GM19455 (cell line): ENCODE results near the gene SPTAN1.
A peak's percentile ranks its signal among the peaks of the same experiment; 100 is the strongest.
"Not testable (repeated sequence)": the region's sequence is repeated elsewhere in the genome, so short reads cannot be mapped to it uniquely, and the experiment has no call there.

Experiments
- ATAC-seq: cut with Tn5 transposase; IDR thresholded peaks from one replicate; pipeline ENCODE4 v1.9.1; 2021; ENCODE audit not compliant: unreplicated experiment

Gene SPTAN1

DNA sequence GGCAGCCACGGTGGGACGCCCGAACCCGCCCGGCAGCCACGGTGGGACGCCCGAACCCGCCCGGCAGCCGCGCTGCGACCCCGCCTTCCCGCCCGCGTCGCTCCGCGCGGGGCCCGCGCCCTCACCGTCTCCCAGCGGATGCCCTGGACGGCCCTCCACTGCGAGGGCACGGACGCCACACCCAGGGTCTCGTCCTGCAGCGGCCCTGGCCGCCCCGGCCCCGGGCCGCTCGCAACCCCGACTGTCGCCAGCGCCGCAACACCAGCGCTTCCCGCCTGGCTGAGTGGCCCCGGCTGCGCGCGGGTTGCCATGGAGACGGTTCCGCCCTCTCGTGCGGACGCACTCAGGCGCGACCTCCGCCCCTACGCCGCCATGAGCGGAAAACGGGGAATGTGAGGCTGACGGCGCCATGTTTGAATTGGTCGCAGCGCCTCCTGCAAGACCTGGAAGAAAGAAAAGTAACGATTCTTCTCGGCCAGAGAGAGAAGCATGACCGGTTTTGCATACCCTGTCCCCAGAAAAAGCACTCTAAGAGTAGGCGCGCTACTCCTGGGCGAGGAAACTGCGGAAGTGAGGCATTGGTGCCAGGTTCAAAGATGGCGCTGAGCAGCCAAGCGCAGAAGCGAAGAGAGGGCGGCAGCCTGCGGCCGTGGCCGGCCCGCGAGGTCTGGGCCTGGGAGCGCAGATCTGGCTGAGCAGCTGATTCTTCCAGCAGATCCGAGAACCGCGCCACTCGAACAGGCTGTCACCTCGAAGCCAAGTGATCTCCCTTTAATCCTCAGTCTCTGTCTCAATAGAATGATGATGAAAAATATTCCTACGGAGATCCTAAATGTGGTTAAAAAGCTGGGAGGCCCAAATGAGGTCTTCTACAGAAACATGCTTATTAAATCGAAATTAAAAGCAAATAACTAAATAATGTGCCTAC, 104.3 kb downstream of the SPTAN1 start, which contains the start of gene DYNC2I2:
TSS of gene DYNC2I2 (minus strand) at position 432 of the 928 bp plus-strand sequence. CDS start at position 311, 121 bp downstream.
- ATAC-seq, result peak; percentile 56

DNA sequence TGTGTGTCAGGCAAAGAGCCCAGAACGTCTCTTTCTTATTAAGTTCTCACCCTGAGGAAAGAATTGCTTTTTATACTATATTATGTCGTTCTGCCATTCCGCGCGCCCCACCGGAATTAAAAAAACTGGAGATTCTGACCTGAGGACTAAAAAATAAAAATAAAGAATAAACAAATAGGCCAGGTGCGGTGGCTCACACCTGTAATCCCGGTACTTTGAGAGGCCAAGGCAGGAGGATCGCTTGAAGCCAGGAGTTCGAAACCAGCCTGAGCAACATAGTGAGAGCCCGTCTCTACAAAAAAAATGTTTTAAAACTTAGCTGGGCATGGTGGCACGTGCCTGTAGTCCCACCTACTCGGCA, 104.9 kb downstream of the SPTAN1 start:
- no peak for ATAC-seq

DNA sequence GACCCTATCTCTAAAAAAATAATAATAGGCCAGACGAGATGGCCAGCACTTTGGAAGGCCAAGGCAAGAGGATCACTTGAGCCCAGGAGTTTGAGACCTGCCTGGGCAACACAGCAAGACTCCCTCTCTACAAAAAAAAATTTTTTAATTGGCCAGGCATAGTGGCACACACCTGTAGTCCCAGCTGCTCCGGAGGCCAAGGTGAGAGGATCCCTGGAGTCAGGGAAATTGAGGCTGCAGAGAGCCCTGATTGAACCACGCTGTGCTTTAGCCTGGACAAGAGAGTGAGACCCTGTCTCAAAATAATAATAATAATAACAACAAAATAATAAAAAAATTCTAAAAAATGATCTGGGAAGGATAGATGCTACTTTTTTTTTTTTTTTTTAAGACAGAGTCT, 105.4 kb downstream of the SPTAN1 start:
- no peak for ATAC-seq

DNA sequence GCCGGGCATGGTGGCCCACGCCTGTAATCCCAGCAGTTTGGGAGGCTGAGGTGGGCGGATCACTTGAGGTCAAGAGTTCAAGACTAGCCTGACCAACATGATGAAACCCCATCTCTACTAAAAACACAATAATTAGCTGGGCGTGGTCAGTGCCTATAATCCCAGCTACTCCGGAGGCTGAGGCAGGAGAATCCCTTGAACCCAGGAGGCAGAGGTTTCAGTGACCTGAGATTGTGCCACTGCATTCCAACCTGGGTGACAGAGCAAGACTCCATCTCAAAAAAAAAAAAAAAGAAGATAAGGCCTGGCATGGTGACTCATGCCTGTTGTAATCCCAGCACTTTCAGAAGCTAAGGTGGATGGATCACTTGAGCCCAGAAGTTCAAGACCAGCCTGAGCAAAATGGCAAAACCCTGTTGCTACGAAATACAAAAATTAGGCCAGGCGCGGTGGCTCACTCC, 114.1 kb downstream of the SPTAN1 start:
- ATAC-seq, result not testable (repeated sequence)

DNA sequence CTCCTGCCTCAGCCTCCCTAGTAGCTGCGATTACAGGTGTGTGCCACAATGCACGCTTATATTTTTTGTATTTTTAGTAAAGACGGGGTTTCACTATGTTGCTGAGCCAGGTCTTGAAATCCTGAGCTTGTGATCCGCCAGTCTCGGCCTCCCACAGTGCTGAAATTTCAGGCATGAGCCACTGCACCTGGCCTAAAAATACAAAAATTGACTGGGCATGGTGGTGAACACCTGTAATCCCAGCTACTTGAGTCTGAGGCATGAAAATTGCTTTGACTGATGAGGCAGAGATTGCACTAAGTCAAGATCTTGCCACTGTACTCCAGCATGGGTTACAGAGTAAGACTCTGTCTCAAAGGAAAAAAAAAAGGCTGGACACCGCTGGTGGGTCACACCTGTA, 117.4 kb downstream of the SPTAN1 start:
- ATAC-seq, result no peak

DNA sequence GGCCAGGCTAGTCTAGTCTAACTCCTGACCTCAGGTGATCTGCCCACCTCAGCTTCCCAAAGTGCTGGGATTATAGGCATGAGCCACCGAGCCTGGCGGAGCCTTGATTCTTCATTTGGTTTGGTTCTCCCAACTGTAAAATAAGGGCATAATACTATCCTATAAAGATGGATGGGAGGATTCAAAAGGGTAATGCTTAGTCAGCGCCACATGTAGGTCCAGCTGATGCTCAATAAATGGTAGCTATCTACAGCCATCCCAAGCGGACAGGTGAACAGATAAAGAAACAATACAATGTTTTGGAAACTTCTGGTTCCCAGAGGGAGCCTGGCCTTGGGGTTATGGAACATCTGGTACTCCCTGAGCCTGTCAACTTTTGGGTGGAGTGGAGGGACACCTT, 123.0 kb downstream of the SPTAN1 start:
- no peak for ATAC-seq

DNA sequence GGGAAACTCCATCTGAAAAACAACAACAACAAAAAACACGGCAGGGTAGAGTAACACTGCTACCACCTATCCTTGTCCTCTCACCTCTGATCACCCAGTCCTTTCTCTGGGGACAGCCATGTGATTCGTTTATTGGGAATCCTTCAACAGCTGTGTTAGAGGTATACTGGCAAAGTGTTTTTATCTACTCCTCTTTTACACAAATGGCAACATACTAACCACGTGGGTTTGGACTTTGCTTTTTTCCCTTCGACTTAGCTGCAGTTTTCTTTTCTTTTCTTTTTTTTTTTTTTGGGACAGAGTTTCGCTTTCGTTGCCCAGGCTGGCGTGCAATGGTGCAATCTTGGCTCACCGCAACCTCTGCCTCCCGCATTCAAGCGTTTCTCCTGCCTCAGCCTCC, 125.4 kb downstream of the SPTAN1 start:
- ATAC-seq, result no peak
